ENCODE data around the gene SFRP4.

Gene SFRP4

DNA sequence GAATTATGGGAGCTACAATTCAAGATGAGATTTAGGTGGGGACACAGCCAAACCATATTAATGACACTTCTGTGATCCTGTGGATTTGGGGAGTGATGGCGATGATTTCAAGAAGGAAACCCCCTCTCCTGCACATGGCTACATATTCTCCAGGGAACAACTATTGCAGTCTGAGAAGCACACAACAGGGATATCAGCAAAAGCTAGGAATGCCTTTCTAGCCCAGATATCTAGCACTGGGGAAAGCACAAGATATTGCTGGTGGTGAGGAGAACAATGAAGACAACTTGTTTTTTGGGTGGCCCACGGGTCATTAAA is 28.1 kb upstream of the SFRP4 start:
- Mint-ChIP-seq H3K4me1 (peaks cover 38% of the 10 kb centered on the region), H3K36me3 (ENCODE audit: low read depth) (no peaks in the 10 kb centered on the region), H3K27ac (peak overlapping the region; percentile 4), H3K9me3 (no peaks in the 10 kb centered on the region), H3K27me3 (ENCODE audit: low read depth, poor library complexity) (peaks cover 3% of the 10 kb centered on the region), H3K4me3 (no peak overlapping the region)
- TF ChIP-seq, protein P1, sequence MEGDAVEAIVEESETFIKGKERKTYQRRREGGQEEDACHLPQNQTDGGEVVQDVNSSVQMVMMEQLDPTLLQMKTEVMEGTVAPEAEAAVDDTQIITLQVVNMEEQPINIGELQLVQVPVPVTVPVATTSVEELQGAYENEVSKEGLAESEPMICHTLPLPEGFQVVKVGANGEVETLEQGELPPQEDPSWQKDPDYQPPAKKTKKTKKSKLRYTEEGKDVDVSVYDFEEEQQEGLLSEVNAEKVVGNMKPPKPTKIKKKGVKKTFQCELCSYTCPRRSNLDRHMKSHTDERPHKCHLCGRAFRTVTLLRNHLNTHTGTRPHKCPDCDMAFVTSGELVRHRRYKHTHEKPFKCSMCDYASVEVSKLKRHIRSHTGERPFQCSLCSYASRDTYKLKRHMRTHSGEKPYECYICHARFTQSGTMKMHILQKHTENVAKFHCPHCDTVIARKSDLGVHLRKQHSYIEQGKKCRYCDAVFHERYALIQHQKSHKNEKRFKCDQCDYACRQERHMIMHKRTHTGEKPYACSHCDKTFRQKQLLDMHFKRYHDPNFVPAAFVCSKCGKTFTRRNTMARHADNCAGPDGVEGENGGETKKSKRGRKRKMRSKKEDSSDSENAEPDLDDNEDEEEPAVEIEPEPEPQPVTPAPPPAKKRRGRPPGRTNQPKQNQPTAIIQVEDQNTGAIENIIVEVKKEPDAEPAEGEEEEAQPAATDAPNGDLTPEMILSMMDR (IDR thresholded peaks at IDR 0.05), result no peak
- DNase-seq, result no peak

DNA sequence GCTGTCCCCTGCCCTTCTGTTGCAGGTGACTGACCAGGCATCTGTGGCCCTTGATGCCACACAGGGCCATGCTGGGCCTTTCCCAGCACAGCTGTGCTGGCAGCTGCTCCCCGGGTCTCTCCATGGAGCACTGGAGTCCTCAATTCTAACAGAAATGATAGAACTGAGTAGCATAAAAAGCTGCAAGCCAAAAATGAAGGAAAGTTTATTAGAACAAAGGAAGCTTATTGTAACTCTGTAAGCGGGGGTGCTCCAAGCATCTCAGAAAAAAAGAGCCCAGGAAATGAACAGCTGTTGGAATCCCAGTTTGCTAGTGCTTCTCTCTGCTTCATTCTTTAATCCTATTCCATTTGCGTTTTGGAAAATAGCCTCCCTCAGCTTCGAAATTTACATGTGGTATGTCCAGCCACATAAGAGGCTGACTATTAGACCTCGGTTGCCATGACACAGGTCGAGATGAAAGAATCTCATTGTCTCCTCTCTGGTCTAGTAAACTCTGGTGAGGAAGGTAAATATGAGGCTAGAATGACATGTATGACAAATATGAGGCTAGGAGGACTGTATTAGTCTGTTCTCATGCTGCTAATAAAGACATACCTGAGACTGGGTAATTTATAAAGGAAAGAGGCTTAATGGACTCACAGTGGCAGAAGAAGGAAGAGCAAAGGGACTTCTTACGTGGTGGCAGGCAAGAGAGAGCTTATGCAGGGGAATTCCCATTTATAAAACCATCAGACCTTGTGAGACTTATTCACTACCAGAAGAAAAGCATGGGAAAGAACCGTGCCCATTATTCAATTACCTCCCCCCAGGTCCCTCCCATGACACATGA is 27.5 kb upstream of the SFRP4 start:
- H3K4me1 Mint-ChIP-seq, result peaks cover 38% of the 10 kb centered on the region
- H3K36me3 Mint-ChIP-seq (ENCODE audit: low read depth), result no peaks in the 10 kb centered on the region
- TF ChIP-seq, protein P1 (IDR thresholded peaks at IDR 0.05), result no peak
- no peak for DNase-seq
- no peak overlapping the region for H3K4me3 Mint-ChIP-seq
- H3K9me3 Mint-ChIP-seq, result peaks cover 4% of the 10 kb centered on the region
- H3K27ac Mint-ChIP-seq, result peak overlapping the region; percentile 4
- H3K27me3 Mint-ChIP-seq (ENCODE audit: low read depth, poor library complexity), result peaks cover 3% of the 10 kb centered on the region

DNA sequence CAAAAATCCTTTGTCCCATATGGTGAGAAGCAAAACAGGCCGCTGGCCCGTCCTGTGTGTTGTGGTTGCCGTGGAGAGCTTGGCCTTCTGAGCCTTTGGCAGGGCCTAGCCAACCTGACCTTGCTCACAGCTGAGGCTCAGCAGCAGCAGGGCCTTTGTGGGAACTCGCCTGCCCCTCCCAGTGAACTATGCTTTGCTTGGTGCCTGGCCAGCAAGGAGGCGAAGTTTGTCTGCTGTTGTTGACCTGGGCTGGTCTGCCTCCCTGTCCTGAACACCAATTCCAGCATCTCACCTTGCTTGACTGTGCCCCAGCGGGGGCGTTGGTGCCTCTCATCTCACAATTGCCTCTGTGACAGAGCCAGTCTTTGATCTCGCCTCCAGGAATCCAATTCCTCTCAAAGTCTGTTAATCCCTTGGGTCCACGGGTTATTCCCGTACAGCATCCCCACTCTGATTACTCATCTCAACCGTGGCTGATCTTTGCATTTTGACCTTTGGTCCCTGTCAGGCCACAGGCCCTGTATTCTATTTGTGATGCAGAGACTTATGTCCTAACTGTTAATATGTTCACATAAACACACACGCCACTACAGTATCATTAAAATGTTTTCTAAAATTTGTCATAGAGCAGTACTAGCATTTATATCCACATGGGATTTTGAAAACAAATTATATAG is 26.5 kb upstream of the SFRP4 start:
- Mint-ChIP-seq H3K27ac (peak overlapping the region; percentile 6), H3K36me3 (ENCODE audit: low read depth) (no peaks in the 10 kb centered on the region), H3K4me1 (peaks cover 37% of the 10 kb centered on the region), H3K9me3 (peaks cover 10% of the 10 kb centered on the region), H3K4me3 (no peak overlapping the region), H3K27me3 (ENCODE audit: low read depth, poor library complexity) (no peaks in the 10 kb centered on the region)
- DNase-seq, result peak; percentile 21
- TF ChIP-seq, protein P1 (IDR thresholded peaks at IDR 0.05), result no peak

DNA sequence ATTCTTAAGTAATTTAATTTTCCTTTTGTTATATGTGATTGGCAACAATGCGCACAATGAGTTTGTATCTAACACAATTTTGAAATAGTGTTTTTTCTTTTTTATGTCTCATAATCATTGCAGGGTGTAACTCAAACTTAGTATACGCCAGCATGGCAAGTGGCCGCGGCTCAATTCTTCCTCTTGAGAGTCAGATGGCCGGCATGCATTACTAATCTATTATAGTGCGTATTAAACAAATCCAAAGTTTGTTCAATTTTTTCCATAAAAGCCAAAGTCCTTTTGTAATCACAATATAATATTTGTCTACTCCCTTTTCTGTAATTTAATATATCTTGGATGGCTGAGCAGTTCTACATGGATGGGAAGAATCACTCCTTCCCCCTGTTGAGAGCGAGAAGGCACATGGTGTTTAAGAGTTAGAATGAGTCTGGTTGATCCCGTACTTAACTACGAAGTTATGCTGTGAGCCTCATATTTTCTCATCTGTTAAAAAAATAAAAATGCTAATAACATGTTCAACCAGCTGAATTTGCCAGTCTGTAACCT is 16.5 kb upstream of the SFRP4 start:
- Mint-ChIP-seq H3K27ac (no peak overlapping the region), H3K27me3 (ENCODE audit: low read depth, poor library complexity) (no peaks in the 10 kb centered on the region), H3K36me3 (ENCODE audit: low read depth) (no peaks in the 10 kb centered on the region), H3K4me1 (no peaks in the 10 kb centered on the region), H3K4me3 (no peak overlapping the region), H3K9me3 (peaks cover 16% of the 10 kb centered on the region)
- TF ChIP-seq, protein P1 (IDR thresholded peaks at IDR 0.05), result no peak
- DNase-seq, result no peak

DNA sequence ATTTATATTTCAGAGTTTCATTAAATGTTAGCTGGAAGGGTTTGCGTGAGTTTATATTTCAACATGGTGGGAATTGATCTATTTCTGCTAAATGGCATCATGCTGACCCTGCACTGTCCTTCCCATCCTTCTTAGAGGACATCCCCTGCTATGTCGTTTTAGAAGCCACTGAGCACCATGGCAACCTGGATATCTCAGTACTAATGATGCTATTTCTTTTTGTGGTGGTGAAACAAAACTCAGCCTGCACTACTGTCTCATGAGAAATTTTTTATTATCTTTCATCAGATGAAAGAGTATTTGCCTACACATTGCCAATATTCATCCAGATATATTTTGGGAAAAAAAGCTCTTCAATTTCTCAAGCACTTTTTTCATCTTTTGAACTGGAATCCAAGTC is 15.9 kb upstream of the SFRP4 start:
- peaks cover 14% of the 10 kb centered on the region for H3K9me3 Mint-ChIP-seq
- TF ChIP-seq, protein P1 (IDR thresholded peaks at IDR 0.05), result no peak
- no peaks in the 10 kb centered on the region for H3K4me1 Mint-ChIP-seq

More for the DNA sequence above, 15.9 kb upstream of the SFRP4 start:
- no peak for DNase-seq
- no peaks in the 10 kb centered on the region for H3K27me3 Mint-ChIP-seq (ENCODE audit: low read depth, poor library complexity)
- no peak overlapping the region for H3K27ac Mint-ChIP-seq
- H3K4me3 Mint-ChIP-seq, result no peak overlapping the region
- no peaks in the 10 kb centered on the region for H3K36me3 Mint-ChIP-seq (ENCODE audit: low read depth)
